K562 (cell line): ENCODE data around the gene CTNNBL1. TPM values are rescaled to one million over a fixed set of nuclear protein-coding genes. Genes with fewer than 3 reads are reported as not detected.

Experiments
- E2F6 ChIP-seq, 2 experiments: IDR thresholded peaks; 2 replicates each; pipeline ENCODE4 v1.6.1; 2011; ENCODE audit warnings: borderline replicate concordance in 1 of 2, control low read depth in 1 of 2, low read depth in 1 of 2, low read length in 1 of 2, mild to moderate bottlenecking in 1 of 2, mixed read lengths in 1 of 2, moderate library complexity in 1 of 2; ENCODE audit not compliant: insufficient read depth in 1 of 2, insufficient read length in 1 of 2, poor library complexity in 1 of 2, severe bottlenecking in 1 of 2; ENCODE audit errors: extremely low read depth in 1 of 2
- FOXO4 ChIP-seq: fragments of 450-650 bp; formaldehyde crosslinking; IDR thresholded peaks from 2 replicates; pipeline ENCODE4 v1.4.0; 2020; ENCODE audit warnings: mild to moderate bottlenecking, moderate library complexity
- KLF1 ChIP-seq: fragments of 450-650 bp; IDR thresholded peaks from 2 replicates; pipeline ENCODE4 v1.6.1; 2016; ENCODE audit warnings: missing genetic modification characterization, missing compliant biosample characterization
- RAD51 ChIP-seq: fragments of 450-650 bp; IDR thresholded peaks from 2 replicates; pipeline ENCODE4 v1.7.1; 2016; ENCODE audit warnings: low read depth, mild to moderate bottlenecking, borderline replicate concordance
- RFX7 ChIP-seq: fragments of 250-450 bp; sonication (Bioruptor Pico); IDR thresholded peaks from 2 replicates; pipeline ENCODE4 v1.5.1; 2021; ENCODE audit warnings: mild to moderate bottlenecking
- SETDB1 ChIP-seq: IDR thresholded peaks from one replicate; pipeline ENCODE4 v1.6.1; 2012; ENCODE audit warnings: low read length, control low read depth, inconsistent platforms
- THRB ChIP-seq: fragments of 450-650 bp; formaldehyde crosslinking; conservative IDR thresholded peaks from 2 replicates; pipeline ENCODE4 v1.4.0; 2022; ENCODE audit warnings: mild to moderate bottlenecking, missing genetic modification characterization
- XRCC5 ChIP-seq: fragments of 200-400 bp; formaldehyde crosslinking; IDR thresholded peaks from 2 replicates; pipeline ENCODE4 v1.6.1; 2017; ENCODE audit warnings: low read depth, mild to moderate bottlenecking, low read length
- polyA plus RNA-seq, 8 experiments: library from polyadenylated mRNA; depleted of rRNA in 4 of 8; stranded (reverse) in 5 of 8; unstranded in 3 of 8; fragments of >200 nt; fragmentation: Nextera tagmentation in 2 of 8; fragmentation: Illumina TruSeq in 1 of 8; extraction: Ambion mirVana in 2 of 8; extraction: Trizol in 1 of 8; gene quantifications; 2 replicates each; pipeline versions ENCODE4 v1.2.1 to v1.2.3, GENCODE V29; 2011 to 2014; ENCODE audit warnings: inconsistent platforms in 1 of 8, missing spikeins in 1 of 8
- total RNA-seq, 7 experiments: library from RNA; depleted of rRNA in 6 of 7; stranded (reverse); fragments of >200 nt in 6 of 7; fragmentation: Illumina TruSeq in 2 of 7; extraction: Trizol in 2 of 7; gene quantifications; 2 replicates each; pipeline versions ENCODE4 v1.2.1 to v1.2.3, GENCODE V29; 2011 to 2021; ENCODE audit warnings: low replicate concordance in 1 of 7

The CTNNBL1 gene
- total and polyA plus RNA-seq, 9 of the 15 experiments (the other 6 are each of a cell fraction or from before 2014, with no cell fraction given) = 32.4 to 85.6 (median 43.6) TPM

- TF ChIP-seq XRCC5 = no peak
- TF ChIP-seq THRB (CRISPR knock-in tag) = no peak
- TF ChIP-seq RAD51 = no peak
- no peak for TF ChIP-seq FOXO4 (CRISPR knock-in tag)
- no peak for TF ChIP-seq E2F6 (IDR thresholded peaks at IDR 0.05; ENCODE audit: borderline replicate concordance in 1 of 2, extremely low read depth in 1 of 2, insufficient read depth in 1 of 2, insufficient read length in 1 of 2, low read depth in 1 of 2, low read length in 1 of 2, poor library complexity in 1 of 2, severe bottlenecking in 1 of 2)
- no peak for TF ChIP-seq KLF1 (tag)
- TF ChIP-seq SETDB1 = no peak
- no peak for TF ChIP-seq RFX7 (CRISPR knock-in tag)
Observed at GRCh38 chr20:37870294-37870693, 176.5 kb downstream of the CTNNBL1 start (continued).
